ENCODE results near the gene UPP2.

DNA sequence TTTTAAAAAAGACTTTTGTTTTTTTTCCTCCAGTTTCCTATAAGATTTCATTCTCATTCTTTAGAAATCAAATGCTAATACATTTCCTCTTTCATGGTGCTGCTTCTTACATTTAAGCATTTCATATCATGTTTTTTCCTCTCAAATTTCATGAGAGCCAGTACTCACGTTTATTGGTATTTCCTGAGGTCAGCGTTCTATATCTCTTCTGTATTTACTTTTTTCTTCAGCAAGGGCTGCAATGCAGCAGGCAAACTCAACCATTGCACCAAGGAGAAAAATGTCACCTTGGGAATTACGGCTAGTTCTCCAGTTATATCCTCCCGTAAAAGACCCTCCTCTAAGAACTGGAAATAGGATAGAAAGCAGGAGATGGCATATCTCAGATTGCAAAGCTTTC lies 32.4 kb downstream of the UPP2 start:
- TF ChIP-seq, protein P1, sequence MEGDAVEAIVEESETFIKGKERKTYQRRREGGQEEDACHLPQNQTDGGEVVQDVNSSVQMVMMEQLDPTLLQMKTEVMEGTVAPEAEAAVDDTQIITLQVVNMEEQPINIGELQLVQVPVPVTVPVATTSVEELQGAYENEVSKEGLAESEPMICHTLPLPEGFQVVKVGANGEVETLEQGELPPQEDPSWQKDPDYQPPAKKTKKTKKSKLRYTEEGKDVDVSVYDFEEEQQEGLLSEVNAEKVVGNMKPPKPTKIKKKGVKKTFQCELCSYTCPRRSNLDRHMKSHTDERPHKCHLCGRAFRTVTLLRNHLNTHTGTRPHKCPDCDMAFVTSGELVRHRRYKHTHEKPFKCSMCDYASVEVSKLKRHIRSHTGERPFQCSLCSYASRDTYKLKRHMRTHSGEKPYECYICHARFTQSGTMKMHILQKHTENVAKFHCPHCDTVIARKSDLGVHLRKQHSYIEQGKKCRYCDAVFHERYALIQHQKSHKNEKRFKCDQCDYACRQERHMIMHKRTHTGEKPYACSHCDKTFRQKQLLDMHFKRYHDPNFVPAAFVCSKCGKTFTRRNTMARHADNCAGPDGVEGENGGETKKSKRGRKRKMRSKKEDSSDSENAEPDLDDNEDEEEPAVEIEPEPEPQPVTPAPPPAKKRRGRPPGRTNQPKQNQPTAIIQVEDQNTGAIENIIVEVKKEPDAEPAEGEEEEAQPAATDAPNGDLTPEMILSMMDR (IDR thresholded peaks at IDR 0.05) = no peak
- no peak for TF ChIP-seq POLR2A (IDR thresholded peaks at IDR 0.05)
- no peak for TF ChIP-seq POLR2AphosphoS5 (IDR thresholded peaks at IDR 0.05)
